K562 (cell line): ENCODE data around the gene MVD. TPM values are rescaled to one million over a fixed set of nuclear protein-coding genes. Genes with fewer than 3 reads are reported as not detected.
A peak's percentile ranks its signal among the peaks of the same experiment; 100 is the strongest.

ENCODE experiments used
- AFF1 ChIP-seq, 2 experiments: fragments of 450-650 bp; IDR thresholded peaks; 2 replicates each; pipeline ENCODE4 v1.6.1; 2018; ENCODE audit warnings: mild to moderate bottlenecking in 2 of 2, low read depth in 1 of 2; ENCODE audit not compliant: partially characterized antibody in 2 of 2
- BRD9 ChIP-seq: fragments of 450-650 bp; IDR thresholded peaks from 2 replicates; pipeline ENCODE4 v1.6.1; 2018; ENCODE audit warnings: low read depth; ENCODE audit not compliant: partially characterized antibody
- CHD4 ChIP-seq: fragments of 200-600 bp; sonication (generic); IDR thresholded peaks from 3 replicates; pipeline ENCODE4 v1.6.1; 2012; ENCODE audit warnings: low read depth, mild to moderate bottlenecking, mixed read lengths, low read length, inconsistent platforms; ENCODE audit not compliant: insufficient read depth, insufficient replicate concordance, poor library complexity, severe bottlenecking
- CTCFL ChIP-seq: IDR thresholded peaks from 2 replicates; pipeline ENCODE4 v1.6.1; 2011; ENCODE audit warnings: borderline replicate concordance, low read depth, mild to moderate bottlenecking, moderate library complexity, low read length; ENCODE audit not compliant: insufficient read depth, poor library complexity, severe bottlenecking
- CXXC5 ChIP-seq: fragments of 250-450 bp; sonication (Bioruptor Pico); IDR thresholded peaks from 2 replicates; pipeline ENCODE4 v1.8.0; 2022; ENCODE audit warnings: inconsistent platforms, mild to moderate bottlenecking, moderate library complexity
- E2F3 ChIP-seq: fragments of 250-450 bp; sonication (Bioruptor Pico); IDR thresholded peaks from 2 replicates; pipeline ENCODE4 v1.4.0; 2020; ENCODE audit warnings: mild to moderate bottlenecking
- ELF2 ChIP-seq: fragments of 250-450 bp; sonication (Bioruptor Pico); IDR thresholded peaks from 2 replicates; pipeline ENCODE4 v1.5.0; 2021; ENCODE audit warnings: mild to moderate bottlenecking
- FOXJ3 ChIP-seq: sonication (generic); formaldehyde crosslinking; IDR thresholded peaks from 2 replicates; pipeline ENCODE4 v1.4.0; 2020; ENCODE audit warnings: mild to moderate bottlenecking, missing genetic modification reagents
- ID3 ChIP-seq, 2 experiments: fragments of 250-450 bp in 1 of 2; fragments of 450-650 bp in 1 of 2; sonication (Bioruptor Pico) in 1 of 2; IDR thresholded peaks; 2 replicates each; pipeline versions ENCODE4 v1.6.1 to v1.8.0; 2016 to 2021; ENCODE audit warnings: mild to moderate bottlenecking in 2 of 2, moderate library complexity in 2 of 2, missing compliant biosample characterization in 1 of 2, missing genetic modification characterization in 1 of 2
- POLR2AphosphoS2 ChIP-seq: IDR thresholded peaks from 2 replicates; pipeline ENCODE4 v1.6.1; 2012; ENCODE audit warnings: low read length, improper control_type of control experiment
- SREBF1 ChIP-seq: fragments of 150-350 bp; IDR thresholded peaks from 2 replicates; pipeline ENCODE4 v1.6.1; 2014; ENCODE audit warnings: antibody characterized with exemption, low read depth, low read length, borderline replicate concordance
- ZNF354B ChIP-seq: fragments of 250-450 bp; sonication (Bioruptor Pico); IDR thresholded peaks from 2 replicates; pipeline ENCODE4 v1.4.0; 2020
- ZNF408 ChIP-seq: fragments of 250-450 bp; sonication (Bioruptor Pico); IDR thresholded peaks from 2 replicates; pipeline ENCODE4 v1.4.0; 2020; ENCODE audit warnings: low read depth, mild to moderate bottlenecking, moderate library complexity
- polyA plus RNA-seq, 8 experiments: library from polyadenylated mRNA; depleted of rRNA in 4 of 8; stranded (reverse) in 5 of 8; unstranded in 3 of 8; fragments of >200 nt; fragmentation: Nextera tagmentation in 2 of 8; fragmentation: Illumina TruSeq in 1 of 8; extraction: Ambion mirVana in 2 of 8; extraction: Trizol in 1 of 8; gene quantifications; 2 replicates each; pipeline versions ENCODE4 v1.2.1 to v1.2.3, GENCODE V29; 2011 to 2014; ENCODE audit warnings: inconsistent platforms in 1 of 8, missing spikeins in 1 of 8
- total RNA-seq, 7 experiments: library from RNA; depleted of rRNA in 6 of 7; stranded (reverse); fragments of >200 nt in 6 of 7; fragmentation: Illumina TruSeq in 2 of 7; extraction: Trizol in 2 of 7; gene quantifications; 2 replicates each; pipeline versions ENCODE4 v1.2.1 to v1.2.3, GENCODE V29; 2011 to 2021; ENCODE audit warnings: low replicate concordance in 1 of 7
- TF ChIP-seq, protein P1 (sequence below): fragments of 450-650 bp; formaldehyde crosslinking; IDR thresholded peaks from 2 replicates; pipeline ENCODE4 v1.4.0; 2020; ENCODE audit warnings: mild to moderate bottlenecking, moderate library complexity
- TF ChIP-seq, protein P2 (sequence below): sonication (generic); IDR thresholded peaks from 2 replicates; pipeline ENCODE4 v1.6.1; 2016
- TF ChIP-seq, protein P3 (sequence below): fragments of 250-450 bp; sonication (Bioruptor Pico); IDR thresholded peaks from 2 replicates; pipeline ENCODE4 v1.9.0; 2021; ENCODE audit warnings: mild to moderate bottlenecking
- TF ChIP-seq, protein P4 (sequence below): sonication (generic); formaldehyde crosslinking; IDR thresholded peaks from 2 replicates; pipeline ENCODE4 v1.8.0; 2022; ENCODE audit warnings: mild to moderate bottlenecking, missing genetic modification reagents

Gene MVD
- total and polyA plus RNA-seq, 9 of the 15 experiments (the other 6 are each of a cell fraction or from before 2014, with no cell fraction given) = 12.2 to 141 (median 45.3) TPM

DNA sequence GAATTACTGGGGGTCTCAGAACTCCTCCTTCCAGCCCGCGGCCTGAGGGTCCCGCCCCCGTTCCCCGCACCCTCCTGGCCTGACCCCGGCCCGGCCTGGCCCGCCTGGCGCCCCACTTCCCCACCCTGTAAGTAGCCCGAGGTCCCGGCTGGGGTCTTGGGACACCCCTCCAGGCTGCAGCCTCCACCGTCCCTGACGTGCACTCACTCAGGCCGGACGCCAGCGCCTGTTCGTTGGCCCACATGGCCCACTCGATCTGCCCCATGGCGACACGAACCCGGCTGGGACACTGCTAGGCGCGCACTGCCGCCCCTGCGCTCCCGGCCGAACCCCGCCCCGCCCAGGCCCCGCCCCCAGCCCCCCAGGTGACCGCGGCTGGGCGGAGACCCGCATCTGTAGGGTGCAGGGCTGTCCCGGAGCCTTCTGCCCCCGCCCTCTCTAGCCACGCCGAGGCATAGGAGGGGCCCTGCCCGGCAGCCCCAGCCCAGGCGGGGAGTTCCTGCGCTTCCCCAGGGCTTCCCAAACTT is 12.1 kb downstream of the MVD start, which contains the start of gene CYBA (continued):
- TF ChIP-seq ID3 (CRISPR knock-in tag; IDR thresholded peaks at IDR 0.05) (no peak), ID3 (tag; IDR thresholded peaks at IDR 0.05) (no peak), CXXC5 (CRISPR knock-in tag) (no peak), SREBF1 (no peak), ZNF408 (no peak), ELF2 (CRISPR knock-in tag) (0 out of 2 replicates have a peak, but pooled peaks have one; percentile 22), POLR2AphosphoS2 (0 out of 2 replicates have a peak, but pooled peaks have one; percentile 79), ZNF354B (CRISPR knock-in tag) (no peak), BRD9 (no peak), CTCFL (no peak), FOXJ3 (CRISPR knock-in tag) (no peak), E2F3 (no peak), CHD4 (no peak), AFF1 (IDR thresholded peaks at IDR 0.05; ENCODE audit: low read depth in 1 of 2, partially characterized antibody in 2 of 2) (no peak)
- TF ChIP-seq, protein P1, sequence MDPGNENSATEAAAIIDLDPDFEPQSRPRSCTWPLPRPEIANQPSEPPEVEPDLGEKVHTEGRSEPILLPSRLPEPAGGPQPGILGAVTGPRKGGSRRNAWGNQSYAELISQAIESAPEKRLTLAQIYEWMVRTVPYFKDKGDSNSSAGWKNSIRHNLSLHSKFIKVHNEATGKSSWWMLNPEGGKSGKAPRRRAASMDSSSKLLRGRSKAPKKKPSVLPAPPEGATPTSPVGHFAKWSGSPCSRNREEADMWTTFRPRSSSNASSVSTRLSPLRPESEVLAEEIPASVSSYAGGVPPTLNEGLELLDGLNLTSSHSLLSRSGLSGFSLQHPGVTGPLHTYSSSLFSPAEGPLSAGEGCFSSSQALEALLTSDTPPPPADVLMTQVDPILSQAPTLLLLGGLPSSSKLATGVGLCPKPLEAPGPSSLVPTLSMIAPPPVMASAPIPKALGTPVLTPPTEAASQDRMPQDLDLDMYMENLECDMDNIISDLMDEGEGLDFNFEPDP (CRISPR knock-in tag) = no peak
- TF ChIP-seq, protein P2, sequence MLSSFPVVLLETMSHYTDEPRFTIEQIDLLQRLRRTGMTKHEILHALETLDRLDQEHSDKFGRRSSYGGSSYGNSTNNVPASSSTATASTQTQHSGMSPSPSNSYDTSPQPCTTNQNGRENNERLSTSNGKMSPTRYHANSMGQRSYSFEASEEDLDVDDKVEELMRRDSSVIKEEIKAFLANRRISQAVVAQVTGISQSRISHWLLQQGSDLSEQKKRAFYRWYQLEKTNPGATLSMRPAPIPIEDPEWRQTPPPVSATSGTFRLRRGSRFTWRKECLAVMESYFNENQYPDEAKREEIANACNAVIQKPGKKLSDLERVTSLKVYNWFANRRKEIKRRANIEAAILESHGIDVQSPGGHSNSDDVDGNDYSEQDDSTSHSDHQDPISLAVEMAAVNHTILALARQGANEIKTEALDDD = no peak
- TF ChIP-seq, protein P3, sequence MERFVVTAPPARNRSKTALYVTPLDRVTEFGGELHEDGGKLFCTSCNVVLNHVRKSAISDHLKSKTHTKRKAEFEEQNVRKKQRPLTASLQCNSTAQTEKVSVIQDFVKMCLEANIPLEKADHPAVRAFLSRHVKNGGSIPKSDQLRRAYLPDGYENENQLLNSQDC (CRISPR knock-in tag) = no peak
- TF ChIP-seq, protein P4, sequence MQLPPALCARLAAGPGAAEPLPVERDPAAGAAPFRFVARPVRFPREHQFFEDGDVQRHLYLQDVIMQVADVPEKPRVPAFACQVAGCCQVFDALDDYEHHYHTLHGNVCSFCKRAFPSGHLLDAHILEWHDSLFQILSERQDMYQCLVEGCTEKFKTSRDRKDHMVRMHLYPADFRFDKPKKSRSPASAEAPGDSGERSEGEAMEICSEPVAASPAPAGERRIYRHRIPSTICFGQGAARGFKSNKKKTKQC = peak; percentile 14; the same call in 1 of the 2 replicates
